ENCODE results near the gene DDX56. TPM values are rescaled to one million over a fixed set of nuclear protein-coding genes. Genes with fewer than 3 reads are reported as not detected.
"Not testable (repeated sequence)": the region's sequence is repeated elsewhere in the genome, so short reads cannot be mapped to it uniquely, and the experiment has no call there.

Gene DDX56
- total RNA-seq, 1 donor = 57.0 TPM

- no peak for DNase-seq (ENCODE audit: low read depth)
- TF ChIP-seq CTCF (IDR thresholded peaks at IDR 0.05; ENCODE audit: insufficient read depth, low read depth, low read length) = no peak
- no peak overlapping the region for H3K4me3 ChIP-seq (ENCODE audit: low read depth, low read length)
Measured at GRCh38 chr7:44563171-44563679, 10.5 kb downstream of the DDX56 start.

GRCh38 chr7:44562622-44562962, 11.1 kb downstream of the DDX56 start:
- H3K4me3 ChIP-seq (ENCODE audit: low read depth, low read length); DNase-seq (ENCODE audit: low read depth): not testable (repeated sequence)

- no peak for TF ChIP-seq CTCF (IDR thresholded peaks at IDR 0.05; ENCODE audit: insufficient read depth, low read depth, low read length)
- no peak overlapping the region for H3K4me3 ChIP-seq (ENCODE audit: low read depth, low read length)
- peak; percentile 71 for DNase-seq (ENCODE audit: low read depth)
Measured at GRCh38 chr7:44561962-44562621, 11.6 kb downstream of the DDX56 start.

GRCh38 chr7:44561481-44561880, 12.2 kb downstream of the DDX56 start:
- H3K4me3 ChIP-seq (ENCODE audit: low read depth, low read length) = no peak overlapping the region
- TF ChIP-seq CTCF (IDR thresholded peaks at IDR 0.05; ENCODE audit: insufficient read depth, low read depth, low read length) = no peak
- DNase-seq (ENCODE audit: low read depth) = no peak

GRCh38 chr7:44559485-44559884, 14.2 kb downstream of the DDX56 start:
- no peak for TF ChIP-seq CTCF (IDR thresholded peaks at IDR 0.05; ENCODE audit: insufficient read depth, low read depth, low read length)
- no peak for DNase-seq (ENCODE audit: low read depth)
- H3K4me3 ChIP-seq (ENCODE audit: low read depth, low read length) = no peak overlapping the region

- H3K4me3 ChIP-seq (ENCODE audit: low read depth, low read length) = no peak overlapping the region
- TF ChIP-seq CTCF (IDR thresholded peaks at IDR 0.05; ENCODE audit: insufficient read depth, low read depth, low read length) = no peak
- DNase-seq (ENCODE audit: low read depth) = no peak
Measured at GRCh38 chr7:44557485-44557884, 16.2 kb downstream of the DDX56 start.

- TF ChIP-seq CTCF (IDR thresholded peaks at IDR 0.05; ENCODE audit: insufficient read depth, low read depth, low read length) = no peak
- no peak overlapping the region for H3K4me3 ChIP-seq (ENCODE audit: low read depth, low read length)
- no peak for DNase-seq (ENCODE audit: low read depth)
Measured at GRCh38 chr7:44555350-44555749, 18.4 kb downstream of the DDX56 start.

- DNase-seq (ENCODE audit: low read depth); H3K4me3 ChIP-seq (ENCODE audit: low read depth, low read length): not testable (repeated sequence)
Measured at GRCh38 chr7:44552473-44553005, 21.2 kb downstream of the DDX56 start.
